A673 (cell line): ENCODE data around the gene TBXAS1. TPM values are rescaled to one million over a fixed set of nuclear protein-coding genes. Genes with fewer than 3 reads are reported as not detected.
"Not testable (repeated sequence)": the region's sequence is repeated elsewhere in the genome, so short reads cannot be mapped to it uniquely, and the experiment has no call there.

Experiments
- BruUV-seq: library from RNA; stranded (reverse); fragments of 400-500 nt; replicated peaks from 2 replicates; lab custom pipeline; 2021; lab: Mats Ljungman, UMichigan
- CTCF ChIA-PET: fragments of 300-600 bp; sonication (Branson Sonifier 250); formaldehyde crosslinking; loops from one replicate; lab custom pipeline; 2022; ENCODE audit warnings: antibody characterized with exemption; lab: Charles Lee
- POLR2A ChIA-PET: fragments of 300-600 bp; sonication (Branson Sonifier 250); formaldehyde crosslinking; loops from one replicate; lab custom pipeline; 2022; ENCODE audit warnings: antibody characterized with exemption; ENCODE audit not compliant: low non-redundant PET; lab: Charles Lee
- DNase-seq: peaks from one replicate; pipeline ENCODE4 v3.0.0-alpha.2; 2015; ENCODE audit warnings: low spot score
- H3K27ac ChIP-seq: fragments of 200-600 bp; sonication (generic); 2 replicates; pipeline ENCODE4 v1.5.1; 2016; ENCODE audit warnings: mixed run types, low read depth, mild to moderate bottlenecking, mixed read lengths, antibody characterized with exemption, low read length; ENCODE audit not compliant: poor library complexity, severe bottlenecking
- H3K27me3 ChIP-seq: fragments of 200-600 bp; sonication (generic); replicated peaks from 2 replicates; pipeline ENCODE4 v1.6.1; 2017; ENCODE audit warnings: mixed run types, low read depth, mild to moderate bottlenecking, mixed read lengths, antibody characterized with exemption, low read length; ENCODE audit not compliant: insufficient read depth, poor library complexity
- H3K36me3 ChIP-seq: fragments of 200-600 bp; sonication (generic); 2 replicates; pipeline ENCODE4 v1.6.1; 2016; ENCODE audit warnings: mixed run types, mild to moderate bottlenecking, mixed read lengths, antibody characterized with exemption, low read length; ENCODE audit not compliant: insufficient read depth, poor library complexity, severe bottlenecking
- H3K4me1 ChIP-seq: fragments of 200-600 bp; sonication (generic); 2 replicates; pipeline ENCODE4 v1.6.1; 2017; ENCODE audit warnings: mixed run types, mild to moderate bottlenecking, mixed read lengths, antibody characterized with exemption, low read length; ENCODE audit not compliant: insufficient read depth, poor library complexity, severe bottlenecking
- H3K4me3 ChIP-seq: fragments of 200-600 bp; sonication (generic); 2 replicates; pipeline ENCODE4 v1.5.1; 2016; ENCODE audit warnings: low read depth, mixed run types, mild to moderate bottlenecking, mixed read lengths, low read length; ENCODE audit not compliant: poor library complexity, severe bottlenecking
- H3K9me3 ChIP-seq: fragments of 200-600 bp; sonication (generic); 2 replicates; pipeline ENCODE4 v1.6.1; 2016; ENCODE audit warnings: mixed run types, low read depth, mild to moderate bottlenecking, mixed read lengths, antibody characterized with exemption, low read length; ENCODE audit not compliant: poor library complexity, severe bottlenecking
- CTCF ChIP-seq: fragments of 300-800, 200-600 bp; sonication (generic); conservative IDR thresholded peaks from 2 replicates; pipeline ENCODE4 v1.5.1; 2017; ENCODE audit warnings: low read depth, mild to moderate bottlenecking, antibody characterized with exemption, low read length, moderate library complexity, mixed read lengths
- EZH2 ChIP-seq: fragments of 200-600 bp; sonication (generic); IDR thresholded peaks from 2 replicates; pipeline ENCODE4 v1.6.1; 2017; ENCODE audit warnings: borderline replicate concordance, low read depth, mild to moderate bottlenecking, mixed read lengths, antibody characterized with exemption, low read length; ENCODE audit not compliant: poor library complexity, severe bottlenecking
- intact Hi-C: fragments of 100-400 bp; cut with micrococcal nuclease; formaldehyde crosslinking; loops from one replicate; pipeline ENCODE4 v1.10.0; 2022; ENCODE audit not compliant: unreplicated experiment
- total RNA-seq: library from RNA; stranded (reverse); gene quantifications from 2 replicates; pipeline ENCODE4 v1.2.3, GENCODE V29; 2021

TBXAS1 gene
- total RNA-seq, 1 experiment from 2014 or later: 2.5 TPM

GRCh38 chr7:139842401-139843210 is 13.5 kb downstream of the TBXAS1 start:
- ChIA-PET CTCF (no interaction called here), POLR2A (no interaction called here)
- Histone ChIP-seq H3K36me3 (no peaks in the 10 kb centered on the region), H3K4me3 (no peak overlapping the region), H3K27me3 (no peaks in the 10 kb centered on the region), H3K4me1 (no peaks in the 10 kb centered on the region), H3K27ac (no peak overlapping the region), H3K9me3 (no peaks in the 10 kb centered on the region)
- intact Hi-C loops: no loop called here
- no peak for DNase-seq
- no peak for TF ChIP-seq EZH2
- no peak for TF ChIP-seq CTCF
- no TSS peak for BruUV-seq

- H3K27ac ChIP-seq, CTCF ChIA-PET, DNase-seq, POLR2A ChIA-PET, H3K4me3 ChIP-seq, H3K9me3 ChIP-seq, H3K36me3 ChIP-seq, H3K4me1 ChIP-seq, H3K27me3 ChIP-seq, BruUV-seq, intact Hi-C loops: not testable (repeated sequence)
Observed at GRCh38 chr7:139843211-139843537, 14.1 kb downstream of the TBXAS1 start.

GRCh38 chr7:139844779-139845442 is 15.8 kb downstream of the TBXAS1 start:
- no peak overlapping the region for H3K27ac ChIP-seq
- CTCF ChIA-PET: no interaction called here
- no peaks in the 10 kb centered on the region for H3K9me3 ChIP-seq
- no peak for DNase-seq
- H3K27me3 ChIP-seq: no peaks in the 10 kb centered on the region
- POLR2A ChIA-PET: no interaction called here
- no peak for TF ChIP-seq EZH2
- no peak for TF ChIP-seq CTCF
- H3K4me1 ChIP-seq: no peaks in the 10 kb centered on the region
- H3K4me3 ChIP-seq: no peak overlapping the region
- intact Hi-C loops: no loop called here
- no peaks in the 10 kb centered on the region for H3K36me3 ChIP-seq
- BruUV-seq: no TSS peak

- Histone ChIP-seq H3K9me3 (no peaks in the 10 kb centered on the region), H3K4me1 (no peaks in the 10 kb centered on the region), H3K27ac (no peak overlapping the region), H3K36me3 (no peaks in the 10 kb centered on the region), H3K4me3 (no peak overlapping the region), H3K27me3 (no peaks in the 10 kb centered on the region)
- BruUV-seq: no TSS peak
- ChIA-PET CTCF (no interaction called here), POLR2A (no interaction called here)
- DNase-seq: no peak
- intact Hi-C loops: no loop called here
- no peak for TF ChIP-seq EZH2
- TF ChIP-seq CTCF: no peak
Observed at GRCh38 chr7:139845443-139845805, 16.4 kb downstream of the TBXAS1 start.
